ENCODE measurements around the gene CLTCL1. TPM values are rescaled to one million over a fixed set of nuclear protein-coding genes. Genes with fewer than 3 reads are reported as not detected.
A peak's percentile ranks its signal among the peaks of the same experiment; 100 is the strongest.

CLTCL1 gene
- total and polyA plus RNA-seq, 9 of the 15 experiments (the other 6 are each of a cell fraction or from before 2014, with no cell fraction given) = 1.1 to 11.7 (median 5.0) TPM

DNA sequence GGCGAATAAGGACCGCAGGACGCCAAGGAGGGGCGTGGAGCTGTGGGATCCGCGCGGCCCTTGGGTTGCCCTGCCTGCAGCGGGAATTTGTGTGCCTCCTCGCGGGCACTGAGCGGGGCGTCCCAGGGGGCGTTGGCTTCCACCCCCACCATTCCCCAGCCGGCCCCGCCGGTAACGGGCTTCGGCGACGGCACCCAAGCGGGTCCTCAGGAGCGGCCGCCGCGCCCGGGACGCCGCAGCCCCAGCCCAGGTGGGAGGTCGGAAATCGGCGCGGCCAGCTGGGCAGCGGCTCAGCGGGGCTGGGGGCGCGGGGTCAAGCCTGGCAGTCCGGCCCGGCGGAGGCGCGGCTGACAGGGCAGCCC, 320 bp downstream of the CLTCL1 start (continued):
- TF ChIP-seq, protein P1, sequence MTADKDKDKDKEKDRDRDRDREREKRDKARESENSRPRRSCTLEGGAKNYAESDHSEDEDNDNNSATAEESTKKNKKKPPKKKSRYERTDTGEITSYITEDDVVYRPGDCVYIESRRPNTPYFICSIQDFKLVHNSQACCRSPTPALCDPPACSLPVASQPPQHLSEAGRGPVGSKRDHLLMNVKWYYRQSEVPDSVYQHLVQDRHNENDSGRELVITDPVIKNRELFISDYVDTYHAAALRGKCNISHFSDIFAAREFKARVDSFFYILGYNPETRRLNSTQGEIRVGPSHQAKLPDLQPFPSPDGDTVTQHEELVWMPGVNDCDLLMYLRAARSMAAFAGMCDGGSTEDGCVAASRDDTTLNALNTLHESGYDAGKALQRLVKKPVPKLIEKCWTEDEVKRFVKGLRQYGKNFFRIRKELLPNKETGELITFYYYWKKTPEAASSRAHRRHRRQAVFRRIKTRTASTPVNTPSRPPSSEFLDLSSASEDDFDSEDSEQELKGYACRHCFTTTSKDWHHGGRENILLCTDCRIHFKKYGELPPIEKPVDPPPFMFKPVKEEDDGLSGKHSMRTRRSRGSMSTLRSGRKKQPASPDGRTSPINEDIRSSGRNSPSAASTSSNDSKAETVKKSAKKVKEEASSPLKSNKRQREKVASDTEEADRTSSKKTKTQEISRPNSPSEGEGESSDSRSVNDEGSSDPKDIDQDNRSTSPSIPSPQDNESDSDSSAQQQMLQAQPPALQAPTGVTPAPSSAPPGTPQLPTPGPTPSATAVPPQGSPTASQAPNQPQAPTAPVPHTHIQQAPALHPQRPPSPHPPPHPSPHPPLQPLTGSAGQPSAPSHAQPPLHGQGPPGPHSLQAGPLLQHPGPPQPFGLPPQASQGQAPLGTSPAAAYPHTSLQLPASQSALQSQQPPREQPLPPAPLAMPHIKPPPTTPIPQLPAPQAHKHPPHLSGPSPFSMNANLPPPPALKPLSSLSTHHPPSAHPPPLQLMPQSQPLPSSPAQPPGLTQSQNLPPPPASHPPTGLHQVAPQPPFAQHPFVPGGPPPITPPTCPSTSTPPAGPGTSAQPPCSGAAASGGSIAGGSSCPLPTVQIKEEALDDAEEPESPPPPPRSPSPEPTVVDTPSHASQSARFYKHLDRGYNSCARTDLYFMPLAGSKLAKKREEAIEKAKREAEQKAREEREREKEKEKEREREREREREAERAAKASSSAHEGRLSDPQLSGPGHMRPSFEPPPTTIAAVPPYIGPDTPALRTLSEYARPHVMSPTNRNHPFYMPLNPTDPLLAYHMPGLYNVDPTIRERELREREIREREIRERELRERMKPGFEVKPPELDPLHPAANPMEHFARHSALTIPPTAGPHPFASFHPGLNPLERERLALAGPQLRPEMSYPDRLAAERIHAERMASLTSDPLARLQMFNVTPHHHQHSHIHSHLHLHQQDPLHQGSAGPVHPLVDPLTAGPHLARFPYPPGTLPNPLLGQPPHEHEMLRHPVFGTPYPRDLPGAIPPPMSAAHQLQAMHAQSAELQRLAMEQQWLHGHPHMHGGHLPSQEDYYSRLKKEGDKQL (CRISPR knock-in tag; IDR thresholded peaks at IDR 0.05; ENCODE audit: borderline replicate concordance) = no peak
- 0 out of 2 replicates have a peak, but pooled peaks have one; percentile 68 for TF ChIP-seq ZNF583 (CRISPR knock-in tag; IDR thresholded peaks at IDR 0.05)
- TF ChIP-seq BRCA1 (IDR thresholded peaks at IDR 0.05) = no peak
- no peak for TF ChIP-seq BRCA1 (CRISPR knock-in tag; IDR thresholded peaks at IDR 0.05)
- TF ChIP-seq ETS2 (tag; IDR thresholded peaks at IDR 0.05; ENCODE audit: borderline replicate concordance, poor library complexity, severe bottlenecking) = peak; percentile 88
- TF ChIP-seq, protein P2, sequence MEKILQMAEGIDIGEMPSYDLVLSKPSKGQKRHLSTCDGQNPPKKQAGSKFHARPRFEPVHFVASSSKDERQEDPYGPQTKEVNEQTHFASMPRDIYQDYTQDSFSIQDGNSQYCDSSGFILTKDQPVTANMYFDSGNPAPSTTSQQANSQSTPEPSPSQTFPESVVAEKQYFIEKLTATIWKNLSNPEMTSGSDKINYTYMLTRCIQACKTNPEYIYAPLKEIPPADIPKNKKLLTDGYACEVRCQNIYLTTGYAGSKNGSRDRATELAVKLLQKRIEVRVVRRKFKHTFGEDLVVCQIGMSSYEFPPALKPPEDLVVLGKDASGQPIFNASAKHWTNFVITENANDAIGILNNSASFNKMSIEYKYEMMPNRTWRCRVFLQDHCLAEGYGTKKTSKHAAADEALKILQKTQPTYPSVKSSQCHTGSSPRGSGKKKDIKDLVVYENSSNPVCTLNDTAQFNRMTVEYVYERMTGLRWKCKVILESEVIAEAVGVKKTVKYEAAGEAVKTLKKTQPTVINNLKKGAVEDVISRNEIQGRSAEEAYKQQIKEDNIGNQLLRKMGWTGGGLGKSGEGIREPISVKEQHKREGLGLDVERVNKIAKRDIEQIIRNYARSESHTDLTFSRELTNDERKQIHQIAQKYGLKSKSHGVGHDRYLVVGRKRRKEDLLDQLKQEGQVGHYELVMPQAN (IDR thresholded peaks at IDR 0.05; ENCODE audit: borderline replicate concordance) = no peak
- TF ChIP-seq, protein P3, sequence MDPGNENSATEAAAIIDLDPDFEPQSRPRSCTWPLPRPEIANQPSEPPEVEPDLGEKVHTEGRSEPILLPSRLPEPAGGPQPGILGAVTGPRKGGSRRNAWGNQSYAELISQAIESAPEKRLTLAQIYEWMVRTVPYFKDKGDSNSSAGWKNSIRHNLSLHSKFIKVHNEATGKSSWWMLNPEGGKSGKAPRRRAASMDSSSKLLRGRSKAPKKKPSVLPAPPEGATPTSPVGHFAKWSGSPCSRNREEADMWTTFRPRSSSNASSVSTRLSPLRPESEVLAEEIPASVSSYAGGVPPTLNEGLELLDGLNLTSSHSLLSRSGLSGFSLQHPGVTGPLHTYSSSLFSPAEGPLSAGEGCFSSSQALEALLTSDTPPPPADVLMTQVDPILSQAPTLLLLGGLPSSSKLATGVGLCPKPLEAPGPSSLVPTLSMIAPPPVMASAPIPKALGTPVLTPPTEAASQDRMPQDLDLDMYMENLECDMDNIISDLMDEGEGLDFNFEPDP (CRISPR knock-in tag; IDR thresholded peaks at IDR 0.05) = no peak
- no peak for TF ChIP-seq ILK (tag; IDR thresholded peaks at IDR 0.05; ENCODE audit: borderline replicate concordance, low read depth)
- TF ChIP-seq, protein P4, sequence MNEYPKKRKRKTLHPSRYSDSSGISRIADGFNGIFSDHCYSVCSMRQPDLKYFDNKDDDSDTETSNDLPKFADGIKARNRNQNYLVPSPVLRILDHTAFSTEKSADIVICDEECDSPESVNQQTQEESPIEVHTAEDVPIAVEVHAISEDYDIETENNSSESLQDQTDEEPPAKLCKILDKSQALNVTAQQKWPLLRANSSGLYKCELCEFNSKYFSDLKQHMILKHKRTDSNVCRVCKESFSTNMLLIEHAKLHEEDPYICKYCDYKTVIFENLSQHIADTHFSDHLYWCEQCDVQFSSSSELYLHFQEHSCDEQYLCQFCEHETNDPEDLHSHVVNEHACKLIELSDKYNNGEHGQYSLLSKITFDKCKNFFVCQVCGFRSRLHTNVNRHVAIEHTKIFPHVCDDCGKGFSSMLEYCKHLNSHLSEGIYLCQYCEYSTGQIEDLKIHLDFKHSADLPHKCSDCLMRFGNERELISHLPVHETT (CRISPR knock-in tag; conservative IDR thresholded peaks at IDR 0.05 in 1 of 2, IDR thresholded peaks at IDR 0.05 in 1 of 2) = peak in 1 of 2 experiments; percentile 16; a peak in 2 of 4 replicates
- TF ChIP-seq ZNF134 (CRISPR knock-in tag; conservative IDR thresholded peaks at IDR 0.05) = no peak
- peak; percentile 86; the same call in 1 of the 2 replicates for TF ChIP-seq TARDBP (IDR thresholded peaks at IDR 0.05)
